Posterior vena cava (tissue), 2 donors: Measurements from ENCODE around the gene CPXM1. TPM values are rescaled to one million over a fixed set of nuclear protein-coding genes. Genes with fewer than 3 reads are reported as not detected.
"Not testable (repeated sequence)": the region's sequence is repeated elsewhere in the genome, so short reads cannot be mapped to it uniquely, and the experiment has no call there.

ENCODE experiments used
- DNase-seq: peaks from one replicate; pipeline ENCODE4 v3.0.0-alpha.2; 2020; ENCODE audit warnings: low spot score
- intact Hi-C, 2 donors: fragments of 100-400 bp; cut with DNase I; formaldehyde crosslinking; loops; one replicate each; pipeline versions ENCODE4 v1.14.1 to v1.14.2; 2022 to 2023
- total RNA-seq, 2 donors: library from RNA; stranded (reverse); fragmentation: NEBNext Ultra II Directional; extraction: Animal tissue kit (Norgen Biotek cat#: 25700); gene quantifications; one replicate each; pipeline ENCODE4 v1.2.1, GENCODE V29; 2021
- donor health status: DM: yes; HTN: yes; CAD: no.
- donor health status: DM: yes; HTN: yes; CAD: no.

Gene CPXM1
- total RNA-seq, 2 donors from 2014 or later: 9.6 to 36.6 TPM

DNA sequence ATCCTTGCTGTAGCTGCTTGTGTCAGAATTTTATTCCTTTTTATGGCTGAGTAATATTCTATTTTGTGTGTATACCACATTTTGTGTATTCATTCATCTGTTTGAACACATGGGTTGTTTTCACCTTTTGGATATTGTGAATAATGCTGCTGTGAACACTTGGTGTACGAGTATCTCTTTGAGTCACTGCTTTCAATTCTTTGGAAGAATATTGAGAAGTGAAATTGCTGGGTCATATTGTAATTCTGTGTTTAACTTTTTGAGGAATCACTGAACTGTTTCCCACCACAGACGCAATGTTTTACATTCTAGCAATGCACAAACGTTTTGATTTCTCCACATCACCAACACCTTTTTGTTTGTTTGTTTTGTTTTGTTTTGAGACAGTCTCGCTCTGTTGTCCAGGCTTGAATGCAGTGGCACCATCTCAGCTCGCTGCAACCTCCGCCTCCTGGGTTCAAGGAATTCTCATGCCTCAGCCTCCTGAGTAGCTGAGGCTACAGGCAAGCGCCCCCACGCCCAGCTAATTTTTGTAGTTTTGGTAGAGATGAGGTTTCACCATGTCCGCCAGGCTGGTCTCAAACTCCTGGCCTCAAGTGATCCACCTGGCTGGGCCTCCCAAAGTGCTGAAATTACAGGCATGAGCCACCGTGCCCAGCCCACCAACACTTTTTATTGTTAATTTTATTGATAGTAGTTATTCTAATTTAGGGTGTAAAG lies 21.7 kb downstream of the CPXM1 start:
- DNase-seq: no peak
- intact Hi-C loops: no loop called here

DNA sequence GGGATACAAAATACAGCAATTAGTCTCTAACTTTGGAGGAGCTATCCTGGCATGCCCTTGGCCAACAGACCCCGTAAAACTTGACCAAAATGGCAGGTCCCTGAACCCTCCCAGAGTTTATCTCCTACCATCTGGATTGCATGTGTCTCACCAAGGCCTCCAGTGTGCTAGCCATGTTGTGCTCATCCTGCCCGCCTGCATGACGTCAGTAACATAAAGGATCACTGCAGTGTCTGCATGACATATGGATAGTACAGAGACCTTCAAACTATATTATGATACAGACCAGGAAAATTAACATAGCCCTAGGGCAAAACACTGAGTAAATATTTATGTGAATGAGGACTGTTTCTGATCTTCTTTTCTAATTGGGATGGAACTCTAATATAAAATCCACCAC lies 25.3 kb downstream of the CPXM1 start:
- intact Hi-C loops: no loop called here
- DNase-seq: peak; percentile 35

DNA sequence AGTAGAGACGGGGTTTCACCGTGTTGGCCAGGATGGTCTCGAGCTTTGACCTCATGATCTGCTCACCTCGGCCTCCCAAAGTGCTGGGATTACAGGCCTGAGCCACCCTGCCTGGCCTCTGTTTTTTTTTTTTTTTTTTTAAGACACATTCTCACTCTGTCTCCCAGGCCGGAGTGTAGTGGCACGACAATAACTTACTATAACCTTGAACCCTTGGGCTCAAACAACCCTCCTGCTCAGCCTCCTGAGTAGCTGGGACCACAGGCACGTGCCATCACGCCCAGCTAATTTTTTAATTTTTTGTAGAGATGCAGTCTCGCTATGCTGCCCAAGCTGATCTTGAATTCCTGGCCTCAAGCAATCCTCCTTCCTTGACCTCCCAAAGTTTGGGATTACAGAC lies 26.6 kb downstream of the CPXM1 start:
- DNase-seq: peak; percentile 34
- intact Hi-C loops: no loop called here

DNA sequence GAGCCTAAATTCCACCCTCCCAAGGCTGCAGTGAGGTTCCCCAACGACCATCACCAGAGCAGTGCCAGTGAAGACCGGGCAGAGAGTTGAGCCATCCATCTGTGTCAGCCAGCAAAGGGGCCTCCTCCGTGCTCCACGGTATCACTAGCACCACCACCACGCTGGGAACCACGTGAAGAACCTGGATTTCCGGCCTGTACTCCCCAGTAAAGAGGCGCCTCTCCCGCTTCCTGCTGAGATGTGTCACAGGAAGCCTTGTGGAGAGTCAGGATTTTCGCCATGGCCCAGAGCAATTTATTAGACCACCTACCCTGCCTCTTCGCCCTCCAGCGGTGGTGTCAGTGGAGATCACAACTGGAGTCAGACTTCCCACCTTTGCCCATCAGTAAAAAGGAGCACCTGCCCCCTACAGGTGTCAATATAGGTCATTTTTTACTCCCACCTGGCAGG lies 28.8 kb downstream of the CPXM1 start:
- DNase-seq: peak; percentile 42
- intact Hi-C loops: no loop called here

DNA sequence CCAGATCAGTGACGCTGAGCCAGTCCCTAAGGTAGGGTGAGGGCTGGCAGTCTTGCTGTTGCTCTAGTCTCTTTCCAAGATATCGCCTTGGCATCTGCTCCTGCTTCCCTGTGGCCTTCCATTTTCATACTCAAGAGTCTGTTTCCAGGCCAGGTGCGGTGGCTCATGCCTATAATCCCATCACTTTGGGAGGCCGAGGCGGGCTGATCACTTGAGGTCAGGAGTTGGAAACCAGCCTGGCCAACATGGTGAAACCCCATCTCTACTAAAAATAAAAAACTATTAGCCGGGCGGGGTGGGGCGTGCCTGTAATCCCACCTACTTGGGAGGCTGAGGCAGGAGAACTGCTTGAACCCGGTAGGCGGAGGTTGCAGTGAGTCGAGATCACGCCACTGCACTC lies 30.3 kb downstream of the CPXM1 start:
- intact Hi-C loops: not testable (repeated sequence)
- DNase-seq: peak; percentile 18

DNA sequence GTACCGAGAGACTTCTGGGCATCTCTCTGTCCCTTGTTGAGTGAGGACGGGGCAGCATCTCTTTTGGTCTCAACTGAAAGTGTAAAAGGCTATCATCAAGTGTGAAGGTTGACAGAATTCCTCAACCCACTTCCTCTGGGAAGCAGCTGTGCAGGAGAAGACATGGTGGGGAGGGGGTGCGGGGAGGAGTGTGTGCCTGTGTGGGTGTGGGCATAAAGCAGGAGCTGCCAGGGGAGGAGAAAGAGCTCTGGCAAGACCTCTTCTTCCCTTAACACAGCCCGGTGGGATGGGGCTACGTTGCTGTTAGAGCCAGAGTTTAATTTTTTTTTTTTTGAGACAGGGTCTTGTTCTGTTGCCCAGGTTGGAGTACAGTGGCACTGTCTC lies 31.8 kb downstream of the CPXM1 start:
- DNase-seq: peak; percentile 22
- intact Hi-C loops: no loop called here

DNA sequence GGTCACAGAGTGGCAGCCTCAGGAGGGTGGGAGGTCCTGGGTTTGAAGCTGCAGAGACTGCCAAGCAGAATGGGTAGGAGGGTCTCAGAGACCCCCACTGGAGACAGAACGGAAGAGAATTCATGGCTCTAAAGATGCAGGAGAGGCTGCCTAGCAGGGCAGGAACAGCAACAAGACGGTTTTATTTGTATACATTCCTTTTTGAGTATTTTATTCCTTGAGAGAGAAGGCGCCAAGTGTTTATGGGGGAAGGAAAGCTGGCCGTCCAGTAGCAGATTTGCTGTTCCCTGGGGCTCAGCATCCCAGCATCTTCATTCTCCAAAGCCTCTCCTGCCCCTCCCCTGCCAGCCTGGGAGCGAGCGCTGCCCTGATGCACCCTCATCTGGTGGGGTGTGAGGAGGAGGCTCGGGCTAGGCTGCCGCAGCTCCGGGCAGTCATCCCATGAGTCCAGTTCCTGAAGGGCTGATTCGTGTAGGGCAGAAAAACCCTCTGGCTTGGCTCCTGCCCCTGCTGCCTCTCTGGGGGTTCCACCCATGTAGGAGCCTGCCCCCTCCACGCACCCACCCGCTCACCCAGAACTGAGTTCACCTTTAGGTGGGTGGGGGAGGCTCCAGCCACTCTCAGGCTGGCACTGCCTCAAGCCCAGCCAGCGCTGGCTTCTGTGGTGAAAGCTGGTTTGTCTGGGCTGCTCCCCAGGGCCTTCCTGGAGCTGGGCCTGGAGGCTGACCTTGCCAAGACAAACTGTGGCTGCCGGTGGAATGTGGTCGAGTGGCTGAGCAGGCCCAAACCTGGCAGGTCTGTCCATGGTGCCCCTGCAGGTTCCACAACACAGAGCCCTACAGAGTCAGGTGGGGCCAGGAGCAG lies 32.4 kb downstream of the CPXM1 start:
- intact Hi-C loops: loop anchor here in 1 of 2 donors (2.0 kb wide), 1 partner anchor 21 kb away; no protein-coding TSS in a partner anchor

DNA sequence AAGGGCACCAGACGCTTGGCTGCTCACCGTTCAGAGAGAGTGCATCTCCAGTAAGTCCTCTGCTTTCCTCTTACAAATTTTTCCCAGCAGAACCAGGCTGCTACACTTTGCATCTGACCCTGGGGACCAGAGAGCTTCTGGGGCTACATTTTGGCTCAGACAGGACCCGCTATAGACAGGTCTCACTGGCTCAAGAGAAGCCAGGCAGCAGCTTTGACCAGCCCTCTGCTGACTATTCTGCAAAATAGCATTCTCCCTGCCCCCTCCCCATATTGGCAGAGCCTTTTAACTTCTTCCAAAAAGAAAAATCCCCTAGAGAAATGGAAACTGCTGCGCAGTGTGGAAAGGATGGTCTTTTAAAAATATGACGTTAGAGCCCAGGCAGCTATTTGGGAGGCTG lies 37.2 kb downstream of the CPXM1 start:
- intact Hi-C loops: no loop called here

More for the DNA sequence above, 32.4 kb downstream of the CPXM1 start:
- peak; percentile 74 for DNase-seq

DNA sequence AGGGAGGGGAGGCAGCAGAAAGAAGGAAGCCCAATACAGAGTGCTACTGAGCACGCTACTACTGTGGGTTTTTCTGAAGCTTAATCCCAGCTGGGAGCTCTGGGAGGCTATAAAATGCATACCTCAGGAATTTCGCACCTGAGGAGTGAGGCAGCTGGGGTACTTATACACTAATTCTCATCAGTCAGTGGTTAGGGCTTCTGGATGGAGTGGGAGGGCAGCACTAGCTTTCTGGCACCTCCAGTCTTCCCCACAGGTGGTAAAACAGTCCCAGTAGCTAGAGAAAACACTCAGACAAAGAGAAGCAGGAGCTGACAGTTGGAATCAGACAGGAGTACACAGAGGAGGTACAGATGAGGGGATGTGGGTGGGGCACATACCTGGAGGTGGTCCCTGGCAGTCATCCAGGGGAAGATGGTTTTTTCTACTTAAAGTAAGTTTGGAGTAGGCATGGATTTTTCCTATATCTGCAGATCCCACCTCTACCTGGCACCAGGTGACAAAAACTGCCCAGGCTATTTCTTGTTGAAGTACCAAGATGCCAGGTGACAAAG lies 37.8 kb downstream of the CPXM1 start:
- DNase-seq: no peak
- intact Hi-C loops: no loop called here

More for the DNA sequence above, 37.2 kb downstream of the CPXM1 start:
- no peak for DNase-seq

DNA sequence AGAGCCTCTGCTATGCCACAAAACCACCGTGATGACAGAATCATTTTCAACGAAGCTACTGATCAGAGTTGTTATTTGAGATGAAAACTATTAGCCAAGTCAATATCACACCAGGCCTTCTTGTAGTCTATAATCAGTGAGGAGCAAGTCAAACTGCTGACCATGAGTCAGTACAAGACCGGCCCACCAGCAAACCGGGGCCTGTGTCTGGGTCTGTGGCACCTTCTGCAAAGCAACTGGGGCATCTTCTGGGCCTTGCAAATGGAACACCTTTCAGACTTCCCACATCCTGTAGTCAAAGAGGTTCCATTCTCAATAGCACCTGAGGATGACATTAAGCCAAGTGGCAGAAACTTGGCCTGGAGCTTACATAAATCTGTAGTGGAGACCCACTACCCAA lies 38.5 kb downstream of the CPXM1 start:
- intact Hi-C loops: no loop called here
- DNase-seq: no peak

DNA sequence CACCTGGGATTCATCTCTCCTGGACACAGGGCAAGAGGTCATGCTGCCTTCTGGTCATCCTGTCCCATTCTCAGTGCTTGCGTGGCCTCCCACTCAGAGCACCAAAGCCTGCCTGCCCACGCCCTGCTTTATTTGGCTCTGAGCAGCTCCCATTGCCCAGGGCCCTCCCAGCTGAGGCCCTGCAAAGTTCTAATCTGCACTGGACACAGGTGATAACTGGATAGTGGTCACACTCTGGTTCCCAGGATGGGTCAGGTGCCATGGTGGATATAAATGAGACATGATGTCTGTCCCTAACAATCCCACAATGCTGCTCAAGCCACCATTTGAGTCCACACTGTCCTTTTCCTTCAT lies 39.5 kb downstream of the CPXM1 start:
- intact Hi-C loops: no loop called here
- DNase-seq: no peak

DNA sequence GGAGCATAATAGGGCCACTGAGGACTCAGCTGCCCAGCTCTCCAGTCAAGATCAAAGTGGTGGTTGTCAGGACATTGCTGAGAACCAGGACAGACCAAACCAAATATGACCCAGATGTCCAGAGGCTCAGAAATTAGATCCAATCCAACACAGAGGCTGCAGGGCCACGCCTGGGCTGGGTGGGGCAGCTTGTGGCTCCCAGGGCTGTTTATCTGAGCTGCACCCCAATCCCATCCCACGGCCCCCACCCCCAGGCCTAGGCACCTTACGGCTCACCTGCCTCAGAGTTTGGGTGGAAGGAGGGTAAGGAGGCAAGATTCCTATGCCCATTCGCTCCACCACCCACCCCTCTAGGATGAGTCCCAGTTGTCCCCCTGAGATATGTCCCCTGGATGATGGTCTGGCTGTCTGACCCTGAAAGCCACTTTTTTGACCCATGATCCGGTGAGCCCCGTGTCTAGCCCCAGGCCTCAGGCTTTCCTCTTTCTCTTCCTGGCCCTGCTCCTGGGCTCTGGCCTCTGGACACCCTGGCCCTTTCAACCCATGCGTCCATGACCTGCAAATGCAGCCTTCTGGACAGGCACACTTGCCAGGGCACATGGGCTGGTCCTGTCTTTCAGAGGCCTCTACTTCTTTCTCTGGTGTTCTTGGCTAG lies 40.0 kb downstream of the CPXM1 start:
- intact Hi-C loops: no loop called here
- no peak for DNase-seq

DNA sequence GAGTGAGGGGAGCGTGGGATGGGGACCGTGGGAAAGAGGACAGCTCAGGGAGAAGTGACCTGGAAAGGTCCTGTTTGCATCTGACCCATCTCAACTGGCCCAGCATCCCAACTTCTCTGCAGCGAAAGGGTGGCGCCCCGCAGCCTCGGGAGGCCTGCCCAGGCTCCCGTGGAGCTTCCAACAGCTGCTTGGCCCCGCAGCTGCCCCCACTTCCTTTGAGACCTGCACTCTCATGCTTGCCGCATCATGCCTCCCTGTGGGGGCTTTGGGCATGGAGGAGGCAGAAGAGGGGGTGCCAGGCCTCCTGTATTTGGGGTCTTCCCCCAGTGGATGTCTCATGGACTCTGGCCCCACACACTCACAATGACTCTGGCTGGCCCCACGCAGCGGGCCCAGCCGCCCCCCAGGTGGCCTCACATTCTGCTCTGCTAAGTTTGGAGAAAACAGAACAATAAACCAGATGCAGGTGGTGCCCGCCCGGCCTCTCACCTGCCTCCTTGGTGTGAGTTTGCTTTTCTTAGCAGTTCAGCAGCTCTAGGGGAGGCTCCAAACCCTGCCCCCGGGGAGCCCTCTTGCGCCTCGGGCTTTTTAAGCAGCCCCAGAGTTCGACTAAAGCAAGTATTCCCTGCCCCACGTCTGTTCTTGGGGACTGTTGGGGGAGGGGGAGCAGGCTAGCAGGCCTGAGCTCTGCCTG lies 40.7 kb downstream of the CPXM1 start:
- no peak for DNase-seq
- intact Hi-C loops: no loop called here

DNA sequence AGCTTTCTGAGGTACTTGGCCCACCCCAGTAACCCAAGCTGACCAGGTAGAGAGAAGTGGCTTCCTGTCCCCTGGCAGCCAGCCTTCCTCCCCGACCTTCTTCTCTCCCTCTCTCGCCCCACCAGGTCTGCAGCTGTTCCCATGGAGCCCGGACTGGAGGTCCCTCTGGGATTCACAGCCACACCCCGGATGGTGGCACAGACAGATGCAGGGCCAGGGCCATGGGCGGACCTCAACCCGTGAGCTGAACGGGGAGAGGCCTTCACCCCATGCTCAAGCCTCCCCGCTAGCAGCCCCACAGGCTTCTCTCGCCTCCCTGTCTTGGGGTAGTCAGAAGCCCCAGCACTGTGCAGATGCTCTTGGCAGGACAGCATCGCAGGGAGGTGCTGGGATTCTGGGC lies 41.3 kb downstream of the CPXM1 start:
- no peak for DNase-seq
- intact Hi-C loops: no loop called here

DNA sequence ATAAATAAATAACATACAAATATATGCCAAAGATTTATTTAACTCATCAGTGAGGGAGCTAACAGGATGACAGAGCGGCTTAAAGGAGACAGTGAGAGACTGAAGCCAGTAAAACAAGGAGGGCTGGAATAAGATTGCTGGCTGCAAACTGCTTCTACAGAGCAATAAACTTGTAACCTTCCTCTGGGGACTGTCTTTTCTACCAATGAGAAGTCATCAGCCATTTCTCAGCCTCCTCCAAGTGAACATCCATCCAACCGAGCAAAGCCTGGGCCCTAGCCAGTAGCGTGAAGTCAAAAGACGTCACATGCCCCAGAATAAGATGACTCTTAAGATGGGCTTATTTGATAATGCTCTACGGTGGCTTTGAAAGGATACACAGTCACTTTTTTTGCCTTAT lies 42.5 kb downstream of the CPXM1 start:
- DNase-seq: no peak
- intact Hi-C loops: no loop called here

DNA sequence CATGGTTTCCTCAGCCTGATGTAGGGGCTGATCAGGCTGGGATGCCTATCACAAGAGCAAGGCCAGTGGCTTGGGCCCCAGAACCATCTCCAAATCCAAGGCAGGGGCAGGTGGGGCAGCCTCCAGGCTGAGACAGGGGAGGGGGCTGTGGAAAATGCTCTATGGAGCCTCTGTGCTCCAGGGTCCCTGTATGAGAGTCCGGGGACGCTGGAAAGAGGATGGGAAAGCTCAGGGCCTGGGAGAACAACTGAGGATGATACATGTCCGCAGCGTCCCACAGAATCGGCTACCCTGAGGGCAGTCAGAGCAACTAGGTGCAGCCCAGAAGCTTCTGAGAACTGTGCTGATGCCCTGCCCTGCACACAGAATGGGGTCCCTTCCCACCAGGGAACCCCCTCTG lies 43.4 kb downstream of the CPXM1 start:
- DNase-seq: no peak
- intact Hi-C loops: no loop called here

DNA sequence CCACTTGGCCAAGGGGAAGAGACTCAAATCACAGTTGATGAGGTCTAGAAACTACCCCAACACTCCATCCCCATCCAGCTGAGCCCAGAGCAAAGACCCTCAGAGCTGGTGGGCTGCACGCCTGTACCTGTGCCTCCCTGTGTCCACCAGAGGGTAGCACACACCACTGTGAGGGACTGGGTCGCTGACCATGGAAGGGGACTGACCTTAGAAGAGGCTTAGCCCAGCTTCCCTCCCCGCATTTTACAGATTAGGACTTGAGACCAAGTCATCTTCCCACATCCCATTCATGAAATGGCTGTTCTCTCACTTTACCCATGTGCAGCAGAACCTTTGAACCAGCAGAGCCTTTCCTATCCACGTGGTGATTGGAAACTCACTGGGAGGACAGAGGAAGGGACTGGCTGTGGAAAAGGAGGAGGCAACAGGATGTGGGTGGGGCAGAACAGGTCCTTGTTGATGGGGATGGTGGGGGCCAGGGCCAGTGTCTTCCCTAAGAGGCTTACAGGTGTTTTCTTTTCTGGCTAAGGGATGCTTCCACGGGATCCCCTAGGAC lies 44.3 kb downstream of the CPXM1 start:
- DNase-seq: no peak
- intact Hi-C loops: no loop called here

DNA sequence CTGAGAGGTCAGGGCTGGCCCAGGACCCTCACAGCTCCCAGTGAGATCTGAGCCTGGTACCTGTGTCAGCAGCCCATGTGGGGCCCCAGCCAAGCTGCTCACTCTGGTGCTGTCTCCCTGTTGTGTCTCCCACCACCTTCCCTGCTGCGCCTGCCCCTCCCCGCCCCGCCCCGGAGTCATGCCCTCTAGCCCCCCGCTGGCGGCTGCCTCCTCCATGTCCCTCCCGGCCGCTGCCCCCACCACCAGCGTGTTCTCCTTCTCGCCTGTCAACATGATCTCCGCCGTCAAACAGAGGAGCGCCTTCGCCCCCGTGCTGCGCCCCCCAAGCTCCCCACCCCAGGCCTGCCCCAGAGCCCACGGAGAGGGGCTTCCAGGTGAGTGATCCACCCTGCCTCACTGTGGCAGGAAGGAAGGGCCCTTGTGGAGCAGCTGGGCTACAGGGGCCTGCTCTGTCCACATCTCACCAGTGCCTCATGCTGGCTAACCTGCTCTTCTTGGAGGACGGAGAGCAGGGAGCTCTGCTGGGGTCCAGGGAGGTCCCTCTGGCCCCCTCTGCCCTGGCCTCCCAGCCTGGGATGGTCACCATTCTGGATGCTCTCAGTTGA lies 44.9 kb downstream of the CPXM1 start:
- intact Hi-C loops: no loop called here
- peak; percentile 59 for DNase-seq

DNA sequence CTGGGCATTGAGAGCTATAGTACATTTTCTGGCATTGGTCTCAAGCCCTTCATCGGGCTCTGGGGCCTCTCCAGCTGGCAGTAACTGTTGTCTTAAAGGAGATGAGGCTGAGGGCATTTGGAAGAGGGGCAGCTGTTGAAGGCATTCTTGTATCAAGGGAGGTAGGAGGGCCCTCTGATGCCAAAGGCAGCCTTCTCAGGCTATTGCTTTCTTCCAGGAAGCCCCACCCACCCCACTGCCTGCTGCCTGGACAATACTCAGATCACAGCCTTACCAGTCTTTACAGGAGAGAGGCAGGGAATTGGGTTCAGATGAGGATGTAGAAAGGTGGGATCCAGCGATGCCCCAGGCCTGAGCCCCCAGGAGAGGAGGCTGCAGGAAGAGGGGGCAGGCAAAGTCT lies 46.0 kb downstream of the CPXM1 start:
- DNase-seq: no peak
- intact Hi-C loops: loop anchor here in 1 of 2 donors (5.0 kb wide), 1 partner anchor 858 kb away; no protein-coding TSS in a partner anchor
